ENCODE results near the gene PRXL2A.
"Not testable (repeated sequence)": the region's sequence is repeated elsewhere in the genome, so short reads cannot be mapped to it uniquely, and the experiment has no call there.

The PRXL2A gene

GRCh38 chr10:80408242-80409101, at the start of gene PRXL2A:
Gene PRXL2A, plus strand, starts transcription at chr10:80408551. Its CDS starts 11,917 bp downstream, at chr10:80420468.
- DNase-seq (ENCODE audit: low read depth in 2 of 2) = peak; percentile 61 to 62

GRCh38 chr10:80358925-80359324, 49.4 kb upstream of the PRXL2A start:
- DNase-seq (ENCODE audit: low read depth in 2 of 2) = not testable (repeated sequence)

GRCh38 chr10:80359644-80360043, 48.7 kb upstream of the PRXL2A start:
- no peak for DNase-seq (ENCODE audit: low read depth in 2 of 2)

GRCh38 chr10:80365510-80365909, 42.8 kb upstream of the PRXL2A start:
- DNase-seq (ENCODE audit: low read depth in 2 of 2) = no peak

GRCh38 chr10:80371467-80371866, 36.9 kb upstream of the PRXL2A start:
- DNase-seq (ENCODE audit: low read depth in 2 of 2) = no peak

GRCh38 chr10:80372675-80373074, 35.7 kb upstream of the PRXL2A start:
- no peak for DNase-seq (ENCODE audit: low read depth in 2 of 2)

- DNase-seq (ENCODE audit: low read depth in 2 of 2) = no peak
Observed at GRCh38 chr10:80373502-80373901, 34.8 kb upstream of the PRXL2A start.

GRCh38 chr10:80379701-80380100, 28.6 kb upstream of the PRXL2A start:
- no peak for DNase-seq (ENCODE audit: low read depth in 2 of 2)

- DNase-seq (ENCODE audit: low read depth in 2 of 2) = no peak
Observed at GRCh38 chr10:80380185-80380584, 28.2 kb upstream of the PRXL2A start.

- peak; percentile 6 to 12 for DNase-seq (ENCODE audit: low read depth in 2 of 2)
Observed at GRCh38 chr10:80382989-80383388, 25.4 kb upstream of the PRXL2A start.

GRCh38 chr10:80390740-80391139, 17.6 kb upstream of the PRXL2A start:
- DNase-seq (ENCODE audit: low read depth in 2 of 2) = no peak

GRCh38 chr10:80392250-80392649, 16.1 kb upstream of the PRXL2A start:
- no peak for DNase-seq (ENCODE audit: low read depth in 2 of 2)

- no peak for DNase-seq (ENCODE audit: low read depth in 2 of 2)
Observed at GRCh38 chr10:80394358-80394916, 13.9 kb upstream of the PRXL2A start.

GRCh38 chr10:80397014-80397413, 11.3 kb upstream of the PRXL2A start:
- DNase-seq (ENCODE audit: low read depth in 2 of 2) = no peak

GRCh38 chr10:80400136-80400804, 8.1 kb upstream of the PRXL2A start:
- DNase-seq (ENCODE audit: low read depth in 2 of 2) = no peak

- no peak for DNase-seq (ENCODE audit: low read depth in 2 of 2)
Observed at GRCh38 chr10:80405035-80405434, 3.3 kb upstream of the PRXL2A start.

GRCh38 chr10:80405626-80406025, 2.7 kb upstream of the PRXL2A start:
- DNase-seq (ENCODE audit: low read depth in 2 of 2) = no peak

GRCh38 chr10:80406204-80406603, 2.1 kb upstream of the PRXL2A start:
- DNase-seq (ENCODE audit: low read depth in 2 of 2) = no peak

GRCh38 chr10:80407812-80408241, 524 bp upstream of the PRXL2A start:
- DNase-seq (ENCODE audit: low read depth in 2 of 2) = no peak

- no peak for DNase-seq (ENCODE audit: low read depth in 2 of 2)
Observed at GRCh38 chr10:80409121-80409520, 770 bp downstream of the PRXL2A start.

- no peak for DNase-seq (ENCODE audit: low read depth in 2 of 2)
Observed at GRCh38 chr10:80410122-80410521, 1.8 kb downstream of the PRXL2A start.

GRCh38 chr10:80410578-80411145, 2.3 kb downstream of the PRXL2A start:
- DNase-seq (ENCODE audit: low read depth in 2 of 2) = no peak

Data from stimulated activated CD8-positive, alpha-beta memory T cell treated with anti-CD3 and anti-CD28 coated beads, Interleukin-7, amount 100 ng/mL, for 1 hour (primary cell).